SIG-M5 (cell line): ENCODE data around the gene RHBDF2.

Experiments
- DNase-seq: peaks from one replicate; lab custom pipeline; 2025; lab: John Stamatoyannopoulos, UW

The RHBDF2 gene

GRCh38 chr17:76501827-76502307 lies 644 bp upstream of the RHBDF2 start:
- no peak for DNase-seq

GRCh38 chr17:76500747-76501017 lies 541 bp downstream of the RHBDF2 start:
- no peak for DNase-seq

- DNase-seq: no peak
These were observed 1.0 kb downstream of the RHBDF2 start for GRCh38 chr17:76500074-76500746.

- no peak for DNase-seq
These were observed 2.0 kb downstream of the RHBDF2 start for GRCh38 chr17:76499267-76499667.

GRCh38 chr17:76498876-76499251 lies 2.4 kb downstream of the RHBDF2 start:
- no peak for DNase-seq

GRCh38 chr17:76497979-76498875 lies 3.0 kb downstream of the RHBDF2 start:
- no peak for DNase-seq

- no peak for DNase-seq
These were observed 3.6 kb downstream of the RHBDF2 start for GRCh38 chr17:76497699-76497978.

- DNase-seq: no peak
These were observed 4.8 kb downstream of the RHBDF2 start for GRCh38 chr17:76496464-76496863.

GRCh38 chr17:76495663-76496400 lies 5.4 kb downstream of the RHBDF2 start:
- no peak for DNase-seq

GRCh38 chr17:76493505-76494167 lies 7.6 kb downstream of the RHBDF2 start:
- no peak for DNase-seq

GRCh38 chr17:76492989-76493501 lies 8.2 kb downstream of the RHBDF2 start:
- DNase-seq: peak; percentile 37

- no peak for DNase-seq
These were observed 8.9 kb downstream of the RHBDF2 start for GRCh38 chr17:76492123-76492988.

- DNase-seq: no peak
These were observed 9.7 kb downstream of the RHBDF2 start for GRCh38 chr17:76491271-76492122.

- no peak for DNase-seq
These were observed 11.0 kb downstream of the RHBDF2 start for GRCh38 chr17:76490112-76490710.

- DNase-seq: no peak
These were observed 13.6 kb downstream of the RHBDF2 start for GRCh38 chr17:76487451-76488192.

- no peak for DNase-seq
These were observed 15.7 kb downstream of the RHBDF2 start for GRCh38 chr17:76485569-76485968.

- DNase-seq: no peak
These were observed 16.9 kb downstream of the RHBDF2 start for GRCh38 chr17:76484228-76484725.

- no peak for DNase-seq
These were observed 20.1 kb downstream of the RHBDF2 start for GRCh38 chr17:76481071-76481655.

GRCh38 chr17:76480632-76481031 lies 20.6 kb downstream of the RHBDF2 start:
- DNase-seq: no peak
